Measurements from ENCODE around the gene MST1R.

DNA sequence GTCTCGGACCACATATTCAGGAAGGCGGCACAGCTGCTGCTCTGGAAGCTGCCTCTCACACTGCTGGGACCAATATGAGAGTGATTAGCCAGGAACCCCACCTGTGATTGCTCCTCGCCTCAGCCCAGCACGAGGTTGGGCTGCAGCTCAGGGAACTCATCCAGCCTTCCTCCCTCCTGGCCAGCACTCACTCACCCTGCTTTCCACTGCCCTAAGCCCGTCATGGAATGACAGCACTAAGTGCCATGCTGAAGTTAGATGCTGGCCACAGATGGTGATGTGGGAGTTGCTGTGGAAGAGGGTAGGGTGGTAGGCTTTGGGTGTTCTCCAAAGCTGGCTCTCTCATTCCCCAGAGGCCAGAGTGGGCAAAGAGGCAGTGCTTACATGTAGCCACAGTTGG, 7.3 kb downstream of the MST1R start:
- TF ChIP-seq POLR2A (IDR thresholded peaks at IDR 0.05; ENCODE audit: low read depth, low read length), result no peak
- TF ChIP-seq SPI1 (IDR thresholded peaks at IDR 0.05; ENCODE audit: low read depth, low read length), result no peak
- TF ChIP-seq POLR2AphosphoS5 (IDR thresholded peaks at IDR 0.05; ENCODE audit: low read depth, low read length), result no peak
- no peak for TF ChIP-seq TAF1 (IDR thresholded peaks at IDR 0.05; ENCODE audit: low read depth, low read length)
- TF ChIP-seq POU2F2 (IDR thresholded peaks at IDR 0.05; ENCODE audit: low read depth, low read length), result no peak
- no peak for TF ChIP-seq PAX5 (IDR thresholded peaks at IDR 0.05; ENCODE audit: insufficient read depth, low read length, severe bottlenecking)
